Body of pancreas (tissue), 4 donors: Measurements from ENCODE around the gene ABHD3. TPM values are rescaled to one million over a fixed set of nuclear protein-coding genes. Genes with fewer than 3 reads are reported as not detected.

Experiments used
- ATAC-seq: fragments of 150-250 bp; one replicate; pipeline ENCODE4 v1.9.1; 2016
- DNase-seq, 4 donors: peaks; one replicate each; pipeline ENCODE4 v3.0.0-alpha.2; 2019
- H3K27ac ChIP-seq, 4 donors: fragments of 200-600 bp; sonication (generic); 1 replicate in 3 of 4; 2 replicates in 1 of 4; pipeline versions ENCODE4 v1.5.1 to v1.6.1; 2016 to 2019; ENCODE audit warnings: mild to moderate bottlenecking in 1 of 4, mixed read lengths in 1 of 4, moderate library complexity in 1 of 4
- H3K27me3 ChIP-seq, 2 donors: fragments of 200-600 bp; sonication (generic); one replicate each; pipeline ENCODE4 v1.6.0; 2016; ENCODE audit warnings: mild to moderate bottlenecking in 1 of 2
- H3K36me3 ChIP-seq, 2 donors: fragments of 200-600 bp; sonication (generic); replicated peaks in 1 of 2; 2 replicates each; pipeline ENCODE4 v1.5.1; 2016; ENCODE audit warnings: low read depth in 2 of 2; ENCODE audit not compliant: insufficient read depth in 1 of 2
- H3K4me1 ChIP-seq: fragments of 200-600 bp; sonication (generic); one replicate; pipeline ENCODE4 v1.6.0; 2016
- H3K4me3 ChIP-seq, 2 donors: fragments of 200-600 bp; sonication (generic); 1 replicate in 1 of 2; 2 replicates in 1 of 2; pipeline ENCODE4 v1.5.1; 2016 to 2019
- H3K9me3 ChIP-seq, 3 donors: fragments of 200-600 bp; sonication (generic); 1 replicate in 2 of 3; 2 replicates in 1 of 3; pipeline ENCODE4 v1.5.1; 2016
- CTCF ChIP-seq, 7 experiments: fragments of 450-650 bp in 4 of 7; fragments of 200-600 bp in 3 of 7; sonication (generic) in 3 of 7; IDR thresholded peaks; one replicate each; pipeline ENCODE4 v1.5.1; 2016 to 2019; ENCODE audit warnings: antibody characterized with exemption in 7 of 7
- POLR2A ChIP-seq, 3 donors: fragments of 450-650 bp; IDR thresholded peaks; one replicate each; pipeline ENCODE4 v1.6.1; 2016; ENCODE audit warnings: antibody characterized with exemption in 3 of 3, mild to moderate bottlenecking in 2 of 3
- WGBS, 2 donors: methylation state at CpG; one replicate each; pipeline ENCODE4 v1.1.5; 2017; 5-methylcytosine and 5-hydroxymethylcytosine counted together
- intact Hi-C: fragments of 100-400 bp; cut with DNase I; formaldehyde crosslinking; loops from one replicate; pipeline ENCODE4 v1.15.1; 2023
- total RNA-seq, 2 donors: library from RNA; depleted of rRNA; stranded (reverse); fragments of >200 nt; gene quantifications; one replicate each; pipeline ENCODE4 v1.1.0, GENCODE V29; 2016

Gene ABHD3
- 10 to 100 TPM in 1 of 2 donors, 1 to 10 TPM in 1; 1.6 to 19.2 TPM for total RNA-seq

GRCh38 chr18:21704603-21705364 lies at the start of gene ABHD3:
ABHD3 (minus strand) TSS chr18:21704774; CDS start chr18:21704665, 109 bp downstream.
- WGBS, 2 donors, result 2 to 4% methylated on average over 5 to 24 of the region's 60 CpGs
- no peaks in the 10 kb centered on the region for H3K9me3 ChIP-seq
- H3K36me3 ChIP-seq, result peaks cover 0 to 2% of the 10 kb centered on the region in 2 donors
- no peaks in the 10 kb centered on the region for H3K27me3 ChIP-seq
- DNase-seq, result peak; percentile 94 to 96 (median 94)
- peak within 1 kb of the TSS; percentile 42 to 68 for H3K4me3 ChIP-seq
- peaks cover 7% of the 10 kb centered on the region for H3K4me1 ChIP-seq
- TF ChIP-seq POLR2A (IDR thresholded peaks at IDR 0.05), result peak; percentile 92 to 96 (median 92)
- peak in 5 of 7 experiments; percentile 38 to 74 (median 70) for TF ChIP-seq CTCF (IDR thresholded peaks at IDR 0.05)
- intact Hi-C loops, result no loop called here
- peak; percentile 98 for ATAC-seq
- peak within 1 kb of the TSS; percentile 82 to 98 (median 93) for H3K27ac ChIP-seq

GRCh38 chr18:21747764-21748693 lies 43.5 kb upstream of the ABHD3 start:
- intact Hi-C loops, result no loop called here
- no peak overlapping the region for H3K27ac ChIP-seq
- 75 to 88% methylated on average over 2 of the region's 2 CpGs for WGBS, 2 donors
- H3K4me3 ChIP-seq, result no peak overlapping the region
- TF ChIP-seq POLR2A (IDR thresholded peaks at IDR 0.05) (no peak), CTCF (IDR thresholded peaks at IDR 0.05) (no peak)
- H3K4me1 ChIP-seq, result peaks cover 16% of the 10 kb centered on the region
- ATAC-seq, result no peak
- H3K9me3 ChIP-seq, result no peaks in the 10 kb centered on the region
- H3K36me3 ChIP-seq, result no peaks in the 10 kb centered on the region
- no peak for DNase-seq
- no peaks in the 10 kb centered on the region for H3K27me3 ChIP-seq

GRCh38 chr18:21747268-21747667 lies 42.7 kb upstream of the ABHD3 start:
- no peaks in the 10 kb centered on the region for H3K36me3 ChIP-seq
- WGBS, 2 donors, result 9 to 25% methylated on average over 2 of the region's 2 CpGs
- peaks cover 24% of the 10 kb centered on the region for H3K4me1 ChIP-seq
- TF ChIP-seq POLR2A (IDR thresholded peaks at IDR 0.05) (no peak), CTCF (IDR thresholded peaks at IDR 0.05) (no peak)
- intact Hi-C loops, result no loop called here
- H3K27ac ChIP-seq, result no peak overlapping the region
- no peak overlapping the region for H3K4me3 ChIP-seq
- no peaks in the 10 kb centered on the region for H3K27me3 ChIP-seq
- ATAC-seq (no peak), DNase-seq (no peak)
- H3K9me3 ChIP-seq, result no peaks in the 10 kb centered on the region

GRCh38 chr18:21745231-21745630 lies 40.7 kb upstream of the ABHD3 start:
- ATAC-seq (no peak), DNase-seq (no peak)
- Histone ChIP-seq H3K4me1 (peaks cover 24% of the 10 kb centered on the region), H3K36me3 (no peaks in the 10 kb centered on the region), H3K27ac (no peak overlapping the region), H3K27me3 (no peaks in the 10 kb centered on the region), H3K4me3 (no peak overlapping the region), H3K9me3 (no peaks in the 10 kb centered on the region)
- WGBS, 2 donors, result 95% methylated on average over 5 of the region's 5 CpGs
- TF ChIP-seq POLR2A (IDR thresholded peaks at IDR 0.05) (no peak), CTCF (IDR thresholded peaks at IDR 0.05) (no peak)
- intact Hi-C loops, result no loop called here
